GM13976 (cell line): ENCODE measurements around the gene ASPHD1.
A peak's percentile ranks its signal among the peaks of the same experiment; 100 is the strongest.
"Not testable (repeated sequence)": the region's sequence is repeated elsewhere in the genome, so short reads cannot be mapped to it uniquely, and the experiment has no call there.

Source experiments
- DNase-seq: peaks from one replicate; pipeline ENCODE4 v3.0.0; 2012; ENCODE audit warnings: low spot score
- in situ Hi-C: fragments of 300-500 bp; cut with MboI; formaldehyde crosslinking; loops from one replicate; pipeline ENCODE4 v1.12.0; 2022; ENCODE audit warnings: low sequenced_read_pairs, mixed read lengths, inconsistent platforms; ENCODE audit not compliant: unreplicated experiment
- TF ChIP-seq, protein P1 (sequence below): IDR thresholded peaks from 2 replicates; pipeline ENCODE4 v1.5.1; 2012; ENCODE audit warnings: borderline replicate concordance, mild to moderate bottlenecking; ENCODE audit not compliant: insufficient read depth; ENCODE audit errors: extremely low read depth, missing control alignments, control extremely low read depth

The ASPHD1 gene

DNA sequence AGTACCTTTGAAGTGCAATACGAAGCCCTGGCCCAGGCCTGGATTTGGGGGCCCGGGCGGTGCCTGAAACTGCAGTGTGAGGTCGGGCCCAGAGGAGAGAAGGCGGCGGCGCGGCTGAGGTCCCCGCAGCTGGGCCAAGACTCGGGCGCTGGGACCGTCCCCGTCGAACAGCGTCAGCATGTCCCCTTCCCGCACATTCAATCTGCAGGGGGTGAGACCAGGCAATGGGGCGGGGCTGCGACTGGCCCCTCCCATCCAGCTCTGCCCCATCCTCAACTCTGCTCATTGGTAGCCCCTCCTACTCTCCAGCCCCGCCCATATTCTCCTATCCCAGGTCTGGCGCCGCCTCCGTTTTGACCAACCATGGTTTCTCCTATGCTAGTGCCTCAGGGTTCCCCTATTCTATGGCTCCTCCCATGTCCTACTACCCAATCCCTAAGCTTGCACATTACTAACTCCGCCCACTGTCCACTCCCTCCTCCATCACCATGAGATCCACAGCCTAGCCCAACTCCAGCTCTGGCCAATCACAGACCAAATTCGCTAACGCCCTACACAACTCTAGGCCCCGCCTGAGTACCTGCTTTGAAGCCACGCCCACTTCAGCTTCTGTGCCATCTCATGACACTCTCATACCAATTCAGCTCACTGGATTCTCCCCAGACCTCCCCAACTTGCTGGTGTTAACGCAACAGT lies 22.9 kb upstream of the ASPHD1 start:
- in situ Hi-C loops, result no loop called here
- TF ChIP-seq, protein P1, sequence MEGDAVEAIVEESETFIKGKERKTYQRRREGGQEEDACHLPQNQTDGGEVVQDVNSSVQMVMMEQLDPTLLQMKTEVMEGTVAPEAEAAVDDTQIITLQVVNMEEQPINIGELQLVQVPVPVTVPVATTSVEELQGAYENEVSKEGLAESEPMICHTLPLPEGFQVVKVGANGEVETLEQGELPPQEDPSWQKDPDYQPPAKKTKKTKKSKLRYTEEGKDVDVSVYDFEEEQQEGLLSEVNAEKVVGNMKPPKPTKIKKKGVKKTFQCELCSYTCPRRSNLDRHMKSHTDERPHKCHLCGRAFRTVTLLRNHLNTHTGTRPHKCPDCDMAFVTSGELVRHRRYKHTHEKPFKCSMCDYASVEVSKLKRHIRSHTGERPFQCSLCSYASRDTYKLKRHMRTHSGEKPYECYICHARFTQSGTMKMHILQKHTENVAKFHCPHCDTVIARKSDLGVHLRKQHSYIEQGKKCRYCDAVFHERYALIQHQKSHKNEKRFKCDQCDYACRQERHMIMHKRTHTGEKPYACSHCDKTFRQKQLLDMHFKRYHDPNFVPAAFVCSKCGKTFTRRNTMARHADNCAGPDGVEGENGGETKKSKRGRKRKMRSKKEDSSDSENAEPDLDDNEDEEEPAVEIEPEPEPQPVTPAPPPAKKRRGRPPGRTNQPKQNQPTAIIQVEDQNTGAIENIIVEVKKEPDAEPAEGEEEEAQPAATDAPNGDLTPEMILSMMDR, result no peak
- DNase-seq, result peak; percentile 82

DNA sequence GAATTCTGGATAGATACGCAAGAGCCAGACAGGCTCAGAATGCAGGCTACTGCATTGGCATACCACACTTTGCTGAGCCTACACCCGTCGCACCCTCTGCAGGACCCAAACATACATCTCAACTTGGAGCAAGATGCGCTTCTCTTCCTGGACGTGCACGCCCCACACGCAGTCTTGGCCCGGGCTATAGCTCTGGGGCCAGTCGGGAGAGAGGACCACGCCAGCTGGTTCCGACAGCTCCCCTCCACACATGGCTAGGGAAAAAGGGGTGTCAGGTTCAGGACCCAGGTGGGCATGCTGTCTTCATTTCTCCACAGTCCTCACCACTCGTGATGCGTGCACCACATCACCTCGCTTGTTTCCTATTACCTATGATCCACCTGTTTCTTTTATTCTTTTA lies 22.1 kb upstream of the ASPHD1 start:
- TF ChIP-seq, protein P1, result no peak
- in situ Hi-C loops, result no loop called here
- DNase-seq, result no peak

DNA sequence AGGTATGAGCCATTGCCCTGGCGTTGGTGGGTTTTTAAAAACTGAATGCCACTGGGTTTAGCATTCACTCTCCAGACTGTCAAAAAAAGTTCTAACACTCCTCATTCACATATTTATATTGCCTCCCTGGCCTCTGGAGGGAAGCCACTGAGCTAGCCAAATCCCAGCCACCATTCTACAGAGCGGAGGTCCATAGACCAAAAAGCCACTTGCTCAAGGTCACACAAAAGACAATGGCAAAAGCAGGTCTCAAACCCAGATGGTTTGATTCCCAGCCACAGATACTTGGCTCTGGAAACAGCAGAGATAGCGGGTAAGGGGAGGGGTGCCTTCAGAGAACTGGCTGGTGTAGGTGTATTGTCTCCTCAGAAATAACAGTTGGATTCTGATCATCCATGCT lies 19.2 kb upstream of the ASPHD1 start:
- no peak for DNase-seq
- TF ChIP-seq, protein P1, result no peak
- in situ Hi-C loops, result no loop called here

DNA sequence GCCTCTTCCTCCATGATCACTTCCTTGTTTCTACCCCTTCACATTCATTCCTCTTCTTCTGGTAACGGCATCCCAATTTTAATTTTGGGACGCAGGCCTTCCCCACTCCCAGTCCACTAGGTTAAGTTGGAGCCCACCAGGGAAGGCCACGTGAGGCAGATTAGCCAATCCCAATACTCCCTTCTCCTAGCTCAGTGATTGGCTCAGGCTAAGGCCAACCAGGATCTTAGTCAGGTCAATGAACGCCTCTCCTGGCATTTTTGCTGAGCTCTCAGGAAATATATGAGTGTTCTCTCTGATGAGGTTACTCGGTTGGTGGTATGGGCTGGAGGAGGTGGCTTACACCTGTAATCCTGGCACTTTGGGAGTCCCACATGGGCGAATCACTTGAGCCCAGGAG lies 16.3 kb upstream of the ASPHD1 start:
- in situ Hi-C loops, result no loop called here
- no peak for DNase-seq
- TF ChIP-seq, protein P1, result no peak

DNA sequence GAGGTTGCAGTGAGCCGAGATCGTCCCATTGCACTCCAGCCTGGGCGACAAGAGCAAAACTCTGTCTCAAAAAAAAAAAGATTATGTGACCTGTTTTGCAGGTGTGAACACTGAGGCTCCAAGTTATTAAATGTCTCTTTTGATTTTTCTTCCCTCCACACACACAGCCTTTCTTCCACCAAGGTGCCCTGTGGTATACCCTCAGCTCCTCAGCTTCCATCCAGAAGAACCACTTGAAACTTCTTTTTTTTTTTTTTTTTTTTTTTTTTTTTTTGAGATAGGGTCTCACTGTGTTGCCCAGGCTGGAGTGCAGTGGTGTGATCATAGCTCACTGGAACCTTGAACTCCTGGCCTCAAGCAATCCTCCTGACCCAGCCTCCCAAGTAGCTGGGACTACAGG lies 10.9 kb upstream of the ASPHD1 start:
- DNase-seq, in situ Hi-C loops: not testable (repeated sequence)

DNA sequence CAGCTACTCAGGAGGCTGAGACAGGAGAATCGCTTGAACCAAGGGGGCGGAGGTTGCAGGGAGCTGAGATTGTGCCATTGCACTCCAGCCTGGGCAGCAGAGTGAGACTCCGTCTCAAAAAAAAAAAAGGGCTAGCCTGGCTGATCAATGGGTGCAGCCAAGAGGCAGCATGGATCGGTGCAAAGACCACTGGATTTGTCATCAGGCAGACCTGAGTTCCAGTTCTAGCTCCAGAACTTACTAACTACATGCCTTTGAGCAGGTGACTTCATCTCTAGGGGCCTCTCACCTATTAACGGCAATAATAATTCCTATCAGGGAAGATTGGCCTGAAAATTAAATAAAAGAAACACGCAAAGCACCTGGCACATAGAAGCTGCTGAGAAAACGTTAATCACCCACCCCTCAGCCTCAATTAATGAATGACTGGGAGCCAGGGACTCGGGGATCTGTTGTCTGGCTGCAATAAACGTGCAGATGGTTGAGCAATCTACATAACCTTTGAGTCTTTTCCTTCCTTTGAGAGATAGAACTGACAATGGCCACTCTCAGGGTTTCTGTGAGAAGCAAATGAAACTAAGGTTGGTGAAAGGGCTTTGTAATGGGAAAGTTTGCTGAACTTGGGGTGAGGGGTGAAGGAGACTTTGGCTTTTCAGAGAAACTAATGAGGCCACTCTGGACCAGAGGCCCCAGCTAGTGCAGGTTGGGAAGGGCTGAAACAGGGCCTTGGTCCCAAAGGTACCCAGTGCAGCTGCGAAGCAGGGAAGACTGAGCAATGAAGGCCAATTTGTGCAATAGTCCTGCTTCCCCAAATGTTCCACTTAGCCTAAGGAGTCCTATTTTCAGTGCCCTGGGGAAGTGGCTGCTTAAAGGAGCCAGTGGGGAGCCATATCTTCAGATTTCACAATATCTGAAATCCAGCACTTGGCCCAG lies 8.5 kb upstream of the ASPHD1 start:
- no peak for DNase-seq
- TF ChIP-seq, protein P1, result no peak

DNA sequence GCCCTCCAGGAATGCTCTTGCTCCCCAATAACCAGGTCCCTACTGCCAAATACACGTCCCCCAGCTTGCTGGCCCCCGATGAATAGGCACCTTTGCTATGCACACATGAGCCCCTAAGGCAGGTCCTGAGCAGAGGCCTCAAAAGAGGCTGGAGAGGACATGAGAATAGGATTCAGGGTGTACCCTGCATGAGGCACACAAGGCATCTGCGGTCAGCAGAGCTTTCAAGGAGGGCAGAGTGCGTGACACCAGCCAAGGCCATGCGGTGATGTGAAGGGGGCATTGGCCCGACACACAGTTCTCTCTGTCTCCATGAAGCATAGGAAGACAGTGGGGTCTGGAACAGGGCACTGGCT lies 7.9 kb upstream of the ASPHD1 start:
- TF ChIP-seq, protein P1, result no peak
- DNase-seq, result no peak
- in situ Hi-C loops, result no loop called here

More for the DNA sequence above, 8.5 kb upstream of the ASPHD1 start:
- in situ Hi-C loops, result no loop called here
